DMS153 treated with DMSO at 0.1 percent for 48 hours (cell line): Measurements from ENCODE around the gene PRXL2B.
"Not testable (repeated sequence)": the region's sequence is repeated elsewhere in the genome, so short reads cannot be mapped to it uniquely, and the experiment has no call there.

Experiments used
- DNase-seq: peaks from one replicate; lab custom pipeline; 2025; ENCODE audit not compliant: unreplicated experiment; lab: John Stamatoyannopoulos, UW

PRXL2B gene

GRCh38 chr1:2564006-2564814 is 22.4 kb upstream of the PRXL2B start:
- no peak for DNase-seq

GRCh38 chr1:2564815-2565374 is 21.7 kb upstream of the PRXL2B start:
- DNase-seq, result no peak

- no peak for DNase-seq
Observed at GRCh38 chr1:2566101-2567045, 20.2 kb upstream of the PRXL2B start.

GRCh38 chr1:2567083-2567679 is 19.4 kb upstream of the PRXL2B start:
- no peak for DNase-seq

- not testable (repeated sequence) for DNase-seq
Observed at GRCh38 chr1:2568187-2568816, 18.3 kb upstream of the PRXL2B start.

GRCh38 chr1:2569060-2569459 is 17.5 kb upstream of the PRXL2B start:
- DNase-seq, result no peak

- not testable (repeated sequence) for DNase-seq
Observed at GRCh38 chr1:2569703-2570102, 16.9 kb upstream of the PRXL2B start.

- no peak for DNase-seq
Observed at GRCh38 chr1:2570332-2570731, 16.2 kb upstream of the PRXL2B start.

GRCh38 chr1:2571348-2571747 is 15.2 kb upstream of the PRXL2B start:
- DNase-seq, result no peak

- no peak for DNase-seq
Observed at GRCh38 chr1:2573250-2573920, 13.2 kb upstream of the PRXL2B start.

- no peak for DNase-seq
Observed at GRCh38 chr1:2574350-2574749, 12.2 kb upstream of the PRXL2B start.

- no peak for DNase-seq
Observed at GRCh38 chr1:2575801-2576663, 10.5 kb upstream of the PRXL2B start.

GRCh38 chr1:2577565-2578075 is 9.0 kb upstream of the PRXL2B start:
- DNase-seq, result not testable (repeated sequence)

- DNase-seq, result no peak
Observed at GRCh38 chr1:2578758-2579118, 7.8 kb upstream of the PRXL2B start.

GRCh38 chr1:2580691-2581090 is 5.9 kb upstream of the PRXL2B start:
- DNase-seq, result no peak

- DNase-seq, result no peak
Observed at GRCh38 chr1:2582391-2582790, 4.2 kb upstream of the PRXL2B start.

GRCh38 chr1:2583331-2583791 is 3.2 kb upstream of the PRXL2B start:
- DNase-seq, result no peak

GRCh38 chr1:2583871-2584351 is 2.7 kb upstream of the PRXL2B start:
- DNase-seq, result peak; percentile 78
